ENCODE results near the gene MAOA.

The MAOA gene

GRCh38 chrX:43728002-43728401, 71.9 kb downstream of the MAOA start:
- Histone ChIP-seq H3K4me3 (no peak overlapping the region), H3K27ac (no peak overlapping the region), H3K27me3 (peaks cover 84% of the 10 kb centered on the region), H3K9ac (no peak overlapping the region), H4K20me1 (no peaks in the 10 kb centered on the region), H3K9me3 (0 out of 2 replicates have a peak, but pooled peaks cover 5% of the 10 kb centered on the region), H3K4me1 (no peaks in the 10 kb centered on the region), H3K4me2 (no peak overlapping the region), H3K36me3 (no peaks in the 10 kb centered on the region)
- no peak for TF ChIP-seq Cebpa-rat (IDR thresholded peaks at IDR 0.05)

- no peak overlapping the region for H3K9ac ChIP-seq
- H3K9me3 ChIP-seq = 0 out of 2 replicates have a peak, but pooled peaks cover 5% of the 10 kb centered on the region
- TF ChIP-seq Cebpa-rat (IDR thresholded peaks at IDR 0.05) = no peak
- peaks cover 94% of the 10 kb centered on the region for H3K27me3 ChIP-seq
- no peaks in the 10 kb centered on the region for H3K4me1 ChIP-seq
- H3K4me3 ChIP-seq = no peak overlapping the region
- no peak overlapping the region for H3K4me2 ChIP-seq
- no peak overlapping the region for H3K27ac ChIP-seq
- no peaks in the 10 kb centered on the region for H3K36me3 ChIP-seq
- H4K20me1 ChIP-seq = no peaks in the 10 kb centered on the region
These were observed 72.9 kb downstream of the MAOA start for GRCh38 chrX:43728966-43729365.

GRCh38 chrX:43731086-43731485, 75.0 kb downstream of the MAOA start:
- Histone ChIP-seq H4K20me1 (no peaks in the 10 kb centered on the region), H3K4me1 (no peaks in the 10 kb centered on the region), H3K27me3 (peaks cover 94% of the 10 kb centered on the region), H3K4me3 (no peak overlapping the region), H3K27ac (no peak overlapping the region), H3K9ac (no peak overlapping the region), H3K36me3 (no peaks in the 10 kb centered on the region), H3K4me2 (no peak overlapping the region), H3K9me3 (0 out of 2 replicates have a peak, but pooled peaks cover 5% of the 10 kb centered on the region)
- no peak for TF ChIP-seq Cebpa-rat (IDR thresholded peaks at IDR 0.05)

- H3K27me3 ChIP-seq = peaks cover 95% of the 10 kb centered on the region
- H3K4me2 ChIP-seq = no peak overlapping the region
- H4K20me1 ChIP-seq = no peaks in the 10 kb centered on the region
- H3K4me1 ChIP-seq = no peaks in the 10 kb centered on the region
- no peaks in the 10 kb centered on the region for H3K36me3 ChIP-seq
- H3K9me3 ChIP-seq = no peaks in the 10 kb centered on the region
- H3K4me3 ChIP-seq = no peak overlapping the region
- no peak overlapping the region for H3K9ac ChIP-seq
- no peak overlapping the region for H3K27ac ChIP-seq
- TF ChIP-seq Cebpa-rat (IDR thresholded peaks at IDR 0.05) = no peak
These were observed 77.6 kb downstream of the MAOA start for GRCh38 chrX:43733699-43734098.

- Histone ChIP-seq H3K4me3 (no peak overlapping the region), H3K4me2 (no peak overlapping the region), H3K36me3 (no peaks in the 10 kb centered on the region), H3K27me3 (peaks cover 93% of the 10 kb centered on the region), H3K27ac (no peak overlapping the region), H3K4me1 (no peaks in the 10 kb centered on the region), H3K9me3 (no peaks in the 10 kb centered on the region), H4K20me1 (no peaks in the 10 kb centered on the region), H3K9ac (no peak overlapping the region)
- no peak for TF ChIP-seq Cebpa-rat (IDR thresholded peaks at IDR 0.05)
These were observed 78.3 kb downstream of the MAOA start for GRCh38 chrX:43734444-43734843.

GRCh38 chrX:43735534-43735933, 79.4 kb downstream of the MAOA start:
- Histone ChIP-seq H3K4me1 (no peaks in the 10 kb centered on the region), H3K4me3 (no peak overlapping the region), H3K27ac (no peak overlapping the region), H3K4me2 (no peak overlapping the region), H3K9me3 (no peaks in the 10 kb centered on the region), H3K9ac (no peak overlapping the region), H3K27me3 (peaks cover 85% of the 10 kb centered on the region), H3K36me3 (no peaks in the 10 kb centered on the region), H4K20me1 (no peaks in the 10 kb centered on the region)
- TF ChIP-seq Cebpa-rat (IDR thresholded peaks at IDR 0.05) = no peak

GRCh38 chrX:43735957-43736356, 79.9 kb downstream of the MAOA start:
- Histone ChIP-seq H3K9me3 (no peaks in the 10 kb centered on the region), H3K9ac (no peak overlapping the region), H3K36me3 (no peaks in the 10 kb centered on the region), H3K4me2 (no peak overlapping the region), H3K27ac (no peak overlapping the region), H3K4me3 (no peak overlapping the region), H3K4me1 (no peaks in the 10 kb centered on the region), H3K27me3 (peaks cover 85% of the 10 kb centered on the region), H4K20me1 (no peaks in the 10 kb centered on the region)
- TF ChIP-seq Cebpa-rat (IDR thresholded peaks at IDR 0.05) = no peak

GRCh38 chrX:43741843-43742573, 85.9 kb downstream of the MAOA start:
- Histone ChIP-seq H3K4me3 (no peak overlapping the region), H3K27me3 (peaks cover 87% of the 10 kb centered on the region), H3K27ac (no peak overlapping the region), H3K9ac (no peak overlapping the region), H3K36me3 (no peaks in the 10 kb centered on the region), H3K9me3 (no peaks in the 10 kb centered on the region), H3K4me1 (no peaks in the 10 kb centered on the region), H3K4me2 (no peak overlapping the region), H4K20me1 (no peaks in the 10 kb centered on the region)
- TF ChIP-seq Cebpa-rat (IDR thresholded peaks at IDR 0.05) = peak; percentile 43; the same call in 1 of the 2 replicates

- H3K27me3 ChIP-seq = peaks cover 78% of the 10 kb centered on the region
- no peak overlapping the region for H3K9ac ChIP-seq
- no peaks in the 10 kb centered on the region for H3K36me3 ChIP-seq
- no peaks in the 10 kb centered on the region for H3K9me3 ChIP-seq
- no peak overlapping the region for H3K4me3 ChIP-seq
- H3K4me2 ChIP-seq = no peak overlapping the region
- no peak for TF ChIP-seq Cebpa-rat (IDR thresholded peaks at IDR 0.05)
- no peaks in the 10 kb centered on the region for H4K20me1 ChIP-seq
- H3K27ac ChIP-seq = no peak overlapping the region
- H3K4me1 ChIP-seq = no peaks in the 10 kb centered on the region
These were observed 87.2 kb downstream of the MAOA start for GRCh38 chrX:43743100-43743822.

GRCh38 chrX:43744284-43744683, 88.2 kb downstream of the MAOA start:
- H3K4me1 ChIP-seq = no peaks in the 10 kb centered on the region
- no peak overlapping the region for H3K9ac ChIP-seq
- no peak overlapping the region for H3K4me2 ChIP-seq
- H3K4me3 ChIP-seq = no peak overlapping the region
- peaks cover 73% of the 10 kb centered on the region for H3K27me3 ChIP-seq
- H3K27ac ChIP-seq = no peak overlapping the region
- no peaks in the 10 kb centered on the region for H3K9me3 ChIP-seq
- no peak for TF ChIP-seq Cebpa-rat (IDR thresholded peaks at IDR 0.05)
- no peaks in the 10 kb centered on the region for H4K20me1 ChIP-seq
- no peaks in the 10 kb centered on the region for H3K36me3 ChIP-seq

Data from BLaER1 (cell line).